Skin of body (tissue), 2 donors: ENCODE measurements around the gene KIAA0825. TPM values are rescaled to one million over a fixed set of nuclear protein-coding genes. Genes with fewer than 3 reads are reported as not detected.
"Not testable (repeated sequence)": the region's sequence is repeated elsewhere in the genome, so short reads cannot be mapped to it uniquely, and the experiment has no call there.

ENCODE experiments used
- DNase-seq: peaks from one replicate; lab custom pipeline; 2025; lab: John Stamatoyannopoulos, UW
- total RNA-seq: library from RNA; depleted of rRNA; stranded (reverse); fragments of >200 nt; gene quantifications from one replicate; pipeline ENCODE4 v1.2.3, GENCODE V29; 2014

KIAA0825 gene
- total RNA-seq, 1 donor from 2014 or later = 13.4 TPM

- DNase-seq = no peak
Observed at GRCh38 chr5:94575196-94575595, 43.2 kb downstream of the KIAA0825 start.

GRCh38 chr5:94573349-94573748 is 45.1 kb downstream of the KIAA0825 start:
- not testable (repeated sequence) for DNase-seq

- no peak for DNase-seq
Observed at GRCh38 chr5:94571415-94571814, 47.0 kb downstream of the KIAA0825 start.

GRCh38 chr5:94564812-94565211 is 53.6 kb downstream of the KIAA0825 start:
- DNase-seq = no peak

GRCh38 chr5:94562327-94562971 is 56.0 kb downstream of the KIAA0825 start:
- DNase-seq = no peak

- DNase-seq = no peak
Observed at GRCh38 chr5:94558028-94558427, 60.4 kb downstream of the KIAA0825 start.

GRCh38 chr5:94551858-94552257 is 66.5 kb downstream of the KIAA0825 start:
- DNase-seq = no peak

GRCh38 chr5:94545870-94546625 is 72.4 kb downstream of the KIAA0825 start:
- no peak for DNase-seq

GRCh38 chr5:94544875-94545547 is 73.4 kb downstream of the KIAA0825 start:
- DNase-seq = no peak

GRCh38 chr5:94544031-94544650 is 74.3 kb downstream of the KIAA0825 start:
- peak; percentile 2 for DNase-seq

GRCh38 chr5:94540856-94541494 is 77.4 kb downstream of the KIAA0825 start:
- no peak for DNase-seq

GRCh38 chr5:94538260-94538659 is 80.1 kb downstream of the KIAA0825 start:
- DNase-seq = no peak

GRCh38 chr5:94526706-94527105 is 91.7 kb downstream of the KIAA0825 start:
- DNase-seq = no peak

GRCh38 chr5:94524841-94525697 is 93.3 kb downstream of the KIAA0825 start:
- DNase-seq = no peak

GRCh38 chr5:94523018-94523417 is 95.4 kb downstream of the KIAA0825 start:
- peak; percentile 54 for DNase-seq

GRCh38 chr5:94522117-94522516 is 96.3 kb downstream of the KIAA0825 start:
- no peak for DNase-seq

- no peak for DNase-seq
Observed at GRCh38 chr5:94517490-94518488, 100.6 kb downstream of the KIAA0825 start.

GRCh38 chr5:94516148-94516547 is 102.3 kb downstream of the KIAA0825 start:
- no peak for DNase-seq

GRCh38 chr5:94508461-94509148 is 109.8 kb downstream of the KIAA0825 start:
- DNase-seq = no peak
